Muscle of leg (tissue), 11 donors: ENCODE results near the gene KCTD18. TPM values are rescaled to one million over a fixed set of nuclear protein-coding genes. Genes with fewer than 3 reads are reported as not detected.

Experiments
- DNase-seq: peaks from one replicate; pipeline ENCODE4 v3.0.0; 2013
- H3K27ac ChIP-seq: one replicate; pipeline ENCODE4 v1.5.1; 2013; ENCODE audit warnings: mild to moderate bottlenecking, low read length, control low read depth
- H3K27me3 ChIP-seq: one replicate; pipeline ENCODE4 v1.6.1; 2013; ENCODE audit warnings: low read length; ENCODE audit not compliant: control insufficient read depth, insufficient read depth
- H3K36me3 ChIP-seq: one replicate; pipeline ENCODE4 v1.6.1; 2013; ENCODE audit warnings: low read length; ENCODE audit not compliant: control insufficient read depth, insufficient read depth
- H3K4me1 ChIP-seq: one replicate; pipeline ENCODE4 v1.6.1; 2013; ENCODE audit warnings: low read length; ENCODE audit not compliant: control insufficient read depth, insufficient read depth
- H3K4me3 ChIP-seq: one replicate; pipeline ENCODE4 v1.5.1; 2013; ENCODE audit warnings: low read length, control low read depth
- H3K9me3 ChIP-seq: replicated peaks from 2 replicates; pipeline ENCODE4 v1.6.1; 2013; ENCODE audit warnings: low read depth, low read length; ENCODE audit not compliant: control insufficient read depth
- WGBS: methylation state at CpG from one replicate; pipeline ENCODE4 v1.1.5; 2013; ENCODE audit warnings: missing lambda C conversion rate; ENCODE audit not compliant: insufficient coverage; 5-methylcytosine and 5-hydroxymethylcytosine counted together
- polyA plus RNA-seq, 8 donors: library from polyadenylated mRNA; unstranded; fragments of 120-200 nt; gene quantifications; one replicate each; pipeline versions ENCODE4 v1.2.1 to v1.2.3, GENCODE V29; 2013; ENCODE audit warnings: inconsistent platforms in 1 of 8, low replicate concordance in 1 of 8; ENCODE audit not compliant: insufficient read length in 8 of 8, insufficient read depth in 1 of 8
- total RNA-seq: library from RNA; stranded (reverse); fragments of 120-200 nt; gene quantifications from one replicate; pipeline ENCODE4 v1.2.4, GENCODE V29; 2013

The KCTD18 gene
- total and polyA plus RNA-seq, 9 donors, result 9.8 to 14.4 (median 11.3) TPM

GRCh38 chr2:200450288-200450687 lies 59.6 kb downstream of the KCTD18 start:
- DNase-seq, result no peak
- H3K9me3 ChIP-seq, result no peaks in the 10 kb centered on the region
- no CpG with 5 or more reads among the region's 2 CpGs for WGBS
- no peak overlapping the region for H3K4me3 ChIP-seq
- peaks cover 47% of the 10 kb centered on the region for H3K36me3 ChIP-seq
- H3K27me3 ChIP-seq, result no peaks in the 10 kb centered on the region
- H3K27ac ChIP-seq, result no peak overlapping the region
- peaks cover 3% of the 10 kb centered on the region for H3K4me1 ChIP-seq

GRCh38 chr2:200449149-200449548 lies 60.7 kb downstream of the KCTD18 start:
- Histone ChIP-seq H3K27ac (no peak overlapping the region), H3K27me3 (no peaks in the 10 kb centered on the region), H3K4me1 (peaks cover 6% of the 10 kb centered on the region), H3K9me3 (no peaks in the 10 kb centered on the region), H3K36me3 (peaks cover 57% of the 10 kb centered on the region), H3K4me3 (no peak overlapping the region)
- WGBS, result 41% methylated on average over 2 of the region's 4 CpGs
- no peak for DNase-seq

GRCh38 chr2:200448455-200448854 lies 61.4 kb downstream of the KCTD18 start:
- no peaks in the 10 kb centered on the region for H3K27me3 ChIP-seq
- no peaks in the 10 kb centered on the region for H3K9me3 ChIP-seq
- peaks cover 53% of the 10 kb centered on the region for H3K36me3 ChIP-seq

GRCh38 chr2:200447139-200447855 lies 62.6 kb downstream of the KCTD18 start:
- DNase-seq, result no peak
- Histone ChIP-seq H3K27ac (no peak overlapping the region), H3K27me3 (no peaks in the 10 kb centered on the region), H3K9me3 (no peaks in the 10 kb centered on the region), H3K4me1 (peaks cover 11% of the 10 kb centered on the region), H3K4me3 (no peak overlapping the region), H3K36me3 (peaks cover 58% of the 10 kb centered on the region)
- 100% methylated on average over 1 of the region's 4 CpGs for WGBS

More at GRCh38 chr2:200448455-200448854, 61.4 kb downstream of the KCTD18 start:
- no peak for DNase-seq
- Histone ChIP-seq H3K4me1 (peaks cover 9% of the 10 kb centered on the region), H3K4me3 (no peak overlapping the region), H3K27ac (no peak overlapping the region)

GRCh38 chr2:200446612-200447011 lies 63.3 kb downstream of the KCTD18 start:
- no peak for DNase-seq
- no CpG with 5 or more reads among the region's 3 CpGs for WGBS
- H3K4me3 ChIP-seq, result no peak overlapping the region
- H3K27ac ChIP-seq, result no peak overlapping the region
- peaks cover 63% of the 10 kb centered on the region for H3K36me3 ChIP-seq
- H3K4me1 ChIP-seq, result peaks cover 11% of the 10 kb centered on the region
- no peaks in the 10 kb centered on the region for H3K9me3 ChIP-seq
- no peaks in the 10 kb centered on the region for H3K27me3 ChIP-seq

GRCh38 chr2:200445284-200445683 lies 64.6 kb downstream of the KCTD18 start:
- H3K9me3 ChIP-seq, result no peaks in the 10 kb centered on the region
- H3K4me1 ChIP-seq, result peaks cover 11% of the 10 kb centered on the region
- no peak for DNase-seq
- no peak overlapping the region for H3K4me3 ChIP-seq
- no CpG with 5 or more reads among the region's 1 CpG for WGBS
- H3K27me3 ChIP-seq, result no peaks in the 10 kb centered on the region
- no peak overlapping the region for H3K27ac ChIP-seq
- H3K36me3 ChIP-seq, result peaks cover 61% of the 10 kb centered on the region

GRCh38 chr2:200444530-200444929 lies 65.3 kb downstream of the KCTD18 start:
- Histone ChIP-seq H3K36me3 (peaks cover 64% of the 10 kb centered on the region), H3K4me1 (peaks cover 11% of the 10 kb centered on the region), H3K4me3 (no peak overlapping the region), H3K27me3 (no peaks in the 10 kb centered on the region), H3K9me3 (no peaks in the 10 kb centered on the region), H3K27ac (peak overlapping the region; percentile 9)
- peak; percentile 39 for DNase-seq
- no CpG with 5 or more reads among the region's 3 CpGs for WGBS

- H3K36me3 ChIP-seq, result peaks cover 70% of the 10 kb centered on the region
- peak overlapping the region; percentile 54 for H3K27ac ChIP-seq
These were observed 66.0 kb downstream of the KCTD18 start for GRCh38 chr2:200443916-200444315.

GRCh38 chr2:200443376-200443775 lies 66.5 kb downstream of the KCTD18 start:
- Histone ChIP-seq H3K4me1 (peaks cover 11% of the 10 kb centered on the region), H3K36me3 (peaks cover 67% of the 10 kb centered on the region), H3K27me3 (no peaks in the 10 kb centered on the region), H3K4me3 (no peak overlapping the region), H3K27ac (peak overlapping the region; percentile 54), H3K9me3 (no peaks in the 10 kb centered on the region)
- 100% methylated on average over 2 of the region's 5 CpGs for WGBS
- DNase-seq, result no peak

More at GRCh38 chr2:200443916-200444315, 66.0 kb downstream of the KCTD18 start:
- H3K27me3 ChIP-seq, result no peaks in the 10 kb centered on the region
- H3K4me3 ChIP-seq, result no peak overlapping the region
- H3K9me3 ChIP-seq, result no peaks in the 10 kb centered on the region
- peak; percentile 67 for DNase-seq
- H3K4me1 ChIP-seq, result peaks cover 11% of the 10 kb centered on the region
- no CpG with 5 or more reads among the region's 3 CpGs for WGBS

- WGBS, result no CpG with 5 or more reads among the region's 1 CpG
- Histone ChIP-seq H3K27ac (no peak overlapping the region), H3K4me3 (no peak overlapping the region), H3K9me3 (no peaks in the 10 kb centered on the region), H3K27me3 (no peaks in the 10 kb centered on the region), H3K4me1 (peaks cover 11% of the 10 kb centered on the region), H3K36me3 (peaks cover 68% of the 10 kb centered on the region)
- no peak for DNase-seq
These were observed 67.4 kb downstream of the KCTD18 start for GRCh38 chr2:200442471-200442870.
